ENCODE results near the gene TRIM47. TPM values are rescaled to one million over a fixed set of nuclear protein-coding genes. Genes with fewer than 3 reads are reported as not detected.
"Not testable (repeated sequence)": the region's sequence is repeated elsewhere in the genome, so short reads cannot be mapped to it uniquely, and the experiment has no call there.

TRIM47 gene
- total RNA-seq, 1 experiment from 2014 or later = 86.7 TPM

DNA sequence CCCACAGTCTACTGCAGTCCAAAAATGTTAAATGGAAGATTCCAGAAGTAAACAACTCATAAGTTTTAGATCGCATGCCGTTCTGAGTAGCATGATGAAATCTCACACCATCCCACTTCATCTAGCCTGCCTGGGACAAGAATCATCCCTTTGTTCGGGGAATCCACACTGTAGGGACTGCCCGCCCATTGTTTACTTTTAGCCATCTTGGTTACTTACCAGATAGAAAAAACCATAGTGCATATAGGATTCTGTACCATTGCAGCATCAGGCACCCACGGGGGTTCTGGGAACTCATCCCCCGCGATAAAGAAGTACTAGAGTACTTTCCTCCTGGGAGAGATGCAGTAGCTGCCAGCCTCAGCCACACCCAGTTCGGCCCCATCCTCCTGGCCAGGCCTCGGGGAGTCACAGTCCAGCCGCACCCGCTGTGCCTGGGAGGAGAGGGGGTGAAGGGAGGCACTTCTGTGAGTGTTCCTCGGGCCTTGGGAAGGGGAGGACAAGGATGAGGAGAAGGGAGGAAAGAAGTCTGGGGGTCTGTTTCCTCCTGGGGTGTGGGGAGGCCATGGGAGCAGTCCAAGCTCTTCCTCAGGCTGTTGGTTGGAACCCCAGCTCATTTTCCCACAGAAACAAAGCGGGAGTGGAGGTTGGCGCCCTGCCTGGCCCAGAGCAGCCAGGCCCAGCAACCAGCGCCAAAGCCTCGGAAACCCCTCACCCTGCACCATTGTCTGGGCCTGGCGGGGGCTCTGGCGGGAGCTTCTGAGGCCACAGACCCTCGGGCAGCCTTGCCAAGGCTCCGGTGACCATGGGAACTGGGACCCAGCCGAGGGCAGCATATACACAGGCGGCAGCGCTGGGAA is 8.9 kb downstream of the TRIM47 start:
- H2AFZ ChIP-seq (ENCODE audit: low read depth, low read length, poor library complexity, severe bottlenecking) = peak overlapping the region; percentile 43
- H3K36me3 ChIP-seq (ENCODE audit: control insufficient read depth in 1 of 2, insufficient read depth in 2 of 2, low read length in 2 of 2) = peaks cover 0 to 4% of the 10 kb centered on the region in 2 experiments; a peak in 1 of 4 replicates
- H3K27ac ChIP-seq (ENCODE audit: low read depth, low read length) = peak overlapping the region; percentile 54; the same call in 1 of the 2 replicates
- 0 out of 2 replicates have a peak, but pooled peaks have one; percentile 15 for TF ChIP-seq ZFX (IDR thresholded peaks at IDR 0.05)
- no peak for TF ChIP-seq RAD21 (IDR thresholded peaks at IDR 0.05; ENCODE audit: low read depth)
- DNase-seq (ENCODE audit: low read depth, low spot score) = no peak
- no peak for ATAC-seq
- no peaks in the 10 kb centered on the region; the same call in 1 of the 2 replicates for H3K79me2 ChIP-seq (ENCODE audit: insufficient read depth, low read length)
- ChIA-PET POLR2A (interaction anchor here (0.6 to 5.0 kb wide), 5 partner anchors 14 to 93 kb away, joined by 3 to 27 read pairs (median 7); partner anchors contain the start of genes TRIM65 and WBP2), CTCF (interaction anchor here (2.1 to 5.0 kb wide), 2 partner anchors 9 to 14 kb away, joined by 5 to 52 read pairs; partner anchors contain the start of gene WBP2), RAD21 (ENCODE audit: low non-redundant PET in 1 of 2, low total read pairs in 2 of 2, uncharacterized antibody in 2 of 2, unreplicated experiment in 2 of 2) (no interaction called here)
- no peaks in the 10 kb centered on the region for H3K9me2 ChIP-seq (ENCODE audit: insufficient read depth)
- H3K4me1 ChIP-seq (ENCODE audit: control insufficient read depth in 1 of 2, insufficient read depth in 2 of 2, low read length in 2 of 2) = peaks cover 46 to 59% of the 10 kb centered on the region in 2 experiments
- intact Hi-C loops (cut with micrococcal nuclease) = no loop called here
- H3K9me3 ChIP-seq (ENCODE audit: control insufficient read depth in 1 of 2, insufficient read depth in 1 of 2, low read depth in 1 of 2, low read length in 2 of 2) = no peaks in the 10 kb centered on the region
- no peaks in the 10 kb centered on the region for H4K20me1 ChIP-seq (ENCODE audit: insufficient read depth)
- peak overlapping the region; percentile 31 for H3K9ac ChIP-seq (ENCODE audit: low read length)
- BruUV-seq (replicated peaks) = no TSS peak
- H3K4me3 ChIP-seq (replicated peaks in 1 of 2; ENCODE audit: low read depth in 1 of 2, low read length in 2 of 2) = no peak overlapping the region
- peak overlapping the region; percentile 44 for H3K4me2 ChIP-seq (ENCODE audit: low read length)
- no peaks in the 10 kb centered on the region for H3K27me3 ChIP-seq (ENCODE audit: insufficient read depth, low read length)

DNA sequence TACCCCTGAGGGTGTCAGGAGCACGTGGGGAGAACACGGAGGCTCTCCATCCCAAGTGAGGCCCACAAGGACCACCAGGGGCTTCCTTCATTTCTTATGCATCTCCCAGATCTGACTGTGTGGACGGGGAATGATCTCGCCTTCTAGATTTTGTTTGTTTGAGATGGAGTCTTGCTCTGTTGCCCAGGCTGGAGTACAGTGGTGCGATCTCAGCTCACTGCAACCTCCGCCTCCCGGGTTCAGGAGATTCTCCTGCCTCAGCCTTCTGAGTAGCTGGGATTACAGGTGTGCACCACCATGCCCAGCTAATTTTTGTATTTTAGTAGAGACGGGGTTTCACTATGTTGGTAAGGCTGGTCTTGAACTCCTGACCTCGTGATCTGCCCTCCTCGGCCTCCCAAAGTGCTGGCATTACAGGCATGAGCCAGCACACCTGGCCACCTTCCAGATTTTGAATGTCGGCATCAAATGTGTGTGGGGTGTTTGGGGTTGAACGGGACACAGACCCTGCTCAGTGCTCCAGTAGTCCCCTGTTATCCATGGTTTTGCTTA is 9.6 kb downstream of the TRIM47 start:
- peak overlapping the region; percentile 44; the same call in 1 of the 2 replicates for H3K4me2 ChIP-seq (ENCODE audit: low read length)
- CTCF ChIA-PET = interaction anchor here (2.1 kb wide), 1 partner anchor 14 kb away, joined by 5 read pairs; the partner anchor contains the start of gene WBP2

DNA sequence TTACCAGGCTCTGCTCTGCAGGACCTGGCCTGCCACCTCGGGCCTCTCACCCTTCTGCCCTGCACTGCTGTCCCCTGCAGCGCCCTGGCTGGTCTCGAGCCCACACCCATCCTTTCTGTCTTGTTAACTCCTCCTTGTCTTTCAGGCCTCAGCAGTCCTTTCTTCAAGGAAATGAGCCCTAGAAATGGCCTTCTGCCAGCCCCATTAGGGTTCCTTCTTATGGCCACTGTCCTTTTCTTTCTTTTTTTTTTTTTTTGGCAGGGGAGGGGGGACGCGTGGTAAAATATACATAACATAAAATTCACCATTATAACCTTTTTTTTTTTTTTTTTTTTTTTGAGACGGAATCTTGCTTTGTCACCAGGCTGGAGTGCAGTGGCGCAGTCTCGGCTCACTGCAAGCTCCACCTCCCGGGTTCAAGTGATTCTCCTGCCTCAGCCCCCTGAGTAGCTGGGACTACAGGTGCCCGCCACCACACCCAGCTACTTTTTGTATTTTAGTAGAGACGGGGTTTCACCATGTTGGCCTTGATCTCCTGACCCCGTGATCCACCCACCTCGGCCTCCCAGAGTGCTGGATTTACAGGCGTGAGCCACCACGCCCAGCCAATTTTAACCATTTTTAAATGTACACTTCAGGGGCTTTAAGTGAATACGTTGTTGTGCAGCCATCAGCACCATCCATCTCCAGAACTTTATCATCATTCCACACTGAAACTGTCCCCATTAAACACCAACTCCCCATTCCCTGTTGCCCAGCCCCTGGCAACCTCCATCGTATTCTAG is 12.8 kb downstream of the TRIM47 start:
- POLR2A ChIA-PET = interaction anchor here (0.9 to 1.3 kb wide), 3 partner anchors 10 to 86 kb away, joined by 3 to 4 read pairs (median 3); partner anchors contain the start of gene WBP2

More for the DNA sequence above, 9.6 kb downstream of the TRIM47 start:
- H3K9me2 ChIP-seq (ENCODE audit: insufficient read depth); RAD21 ChIA-PET (ENCODE audit: low non-redundant PET in 1 of 2, low total read pairs in 2 of 2, uncharacterized antibody in 2 of 2, unreplicated experiment in 2 of 2); DNase-seq (ENCODE audit: low read depth, low spot score); H3K9me3 ChIP-seq (ENCODE audit: control insufficient read depth in 1 of 2, insufficient read depth in 1 of 2, low read depth in 1 of 2, low read length in 2 of 2); BruUV-seq (replicated peaks); H4K20me1 ChIP-seq (ENCODE audit: insufficient read depth); H3K79me2 ChIP-seq (ENCODE audit: insufficient read depth, low read length); intact Hi-C loops (cut with micrococcal nuclease); H3K9ac ChIP-seq (ENCODE audit: low read length); H3K4me3 ChIP-seq (replicated peaks in 1 of 2; ENCODE audit: low read depth in 1 of 2, low read length in 2 of 2); ATAC-seq; H3K36me3 ChIP-seq (ENCODE audit: control insufficient read depth in 1 of 2, insufficient read depth in 2 of 2, low read length in 2 of 2); H3K27me3 ChIP-seq (ENCODE audit: insufficient read depth, low read length): not testable (repeated sequence)
- peak overlapping the region; percentile 54; the same call in 1 of the 2 replicates for H3K27ac ChIP-seq (ENCODE audit: low read depth, low read length)
- peak overlapping the region; percentile 43 for H2AFZ ChIP-seq (ENCODE audit: low read depth, low read length, poor library complexity, severe bottlenecking)
- POLR2A ChIA-PET = interaction anchor here (1.0 kb wide), 1 partner anchor 14 kb away, joined by 3 read pairs; the partner anchor contains the start of gene WBP2
- peaks cover 44 to 55% of the 10 kb centered on the region in 2 experiments for H3K4me1 ChIP-seq (ENCODE audit: control insufficient read depth in 1 of 2, insufficient read depth in 2 of 2, low read length in 2 of 2)

More for the DNA sequence above, 12.8 kb downstream of the TRIM47 start:
- BruUV-seq (replicated peaks); DNase-seq (ENCODE audit: low read depth, low spot score); H3K9me3 ChIP-seq (ENCODE audit: control insufficient read depth in 1 of 2, insufficient read depth in 1 of 2, low read depth in 1 of 2, low read length in 2 of 2); H3K79me2 ChIP-seq (ENCODE audit: insufficient read depth, low read length); H3K27me3 ChIP-seq (ENCODE audit: insufficient read depth, low read length); H4K20me1 ChIP-seq (ENCODE audit: insufficient read depth); H3K9me2 ChIP-seq (ENCODE audit: insufficient read depth); H3K36me3 ChIP-seq (ENCODE audit: control insufficient read depth in 1 of 2, insufficient read depth in 2 of 2, low read length in 2 of 2); H3K4me2 ChIP-seq (ENCODE audit: low read length); intact Hi-C loops (cut with micrococcal nuclease); H2AFZ ChIP-seq (ENCODE audit: low read depth, low read length, poor library complexity, severe bottlenecking); ATAC-seq; H3K27ac ChIP-seq (ENCODE audit: low read depth, low read length); CTCF ChIA-PET; H3K4me3 ChIP-seq (replicated peaks in 1 of 2; ENCODE audit: low read depth in 1 of 2, low read length in 2 of 2); H3K9ac ChIP-seq (ENCODE audit: low read length): not testable (repeated sequence)
- RAD21 ChIA-PET (ENCODE audit: low non-redundant PET in 1 of 2, low total read pairs in 2 of 2, uncharacterized antibody in 2 of 2, unreplicated experiment in 2 of 2) = interaction anchor here in 1 of 2 experiments (0.7 kb wide), 1 partner anchor 12 kb away, joined by 4 read pairs; no protein-coding TSS in a partner anchor
- peaks cover 21 to 39% of the 10 kb centered on the region in 2 experiments for H3K4me1 ChIP-seq (ENCODE audit: control insufficient read depth in 1 of 2, insufficient read depth in 2 of 2, low read length in 2 of 2)

Data from HCT116 (cell line).